ENCODE measurements around the gene SULT2B1.
A peak's percentile ranks its signal among the peaks of the same experiment; 100 is the strongest.

Gene SULT2B1

DNA sequence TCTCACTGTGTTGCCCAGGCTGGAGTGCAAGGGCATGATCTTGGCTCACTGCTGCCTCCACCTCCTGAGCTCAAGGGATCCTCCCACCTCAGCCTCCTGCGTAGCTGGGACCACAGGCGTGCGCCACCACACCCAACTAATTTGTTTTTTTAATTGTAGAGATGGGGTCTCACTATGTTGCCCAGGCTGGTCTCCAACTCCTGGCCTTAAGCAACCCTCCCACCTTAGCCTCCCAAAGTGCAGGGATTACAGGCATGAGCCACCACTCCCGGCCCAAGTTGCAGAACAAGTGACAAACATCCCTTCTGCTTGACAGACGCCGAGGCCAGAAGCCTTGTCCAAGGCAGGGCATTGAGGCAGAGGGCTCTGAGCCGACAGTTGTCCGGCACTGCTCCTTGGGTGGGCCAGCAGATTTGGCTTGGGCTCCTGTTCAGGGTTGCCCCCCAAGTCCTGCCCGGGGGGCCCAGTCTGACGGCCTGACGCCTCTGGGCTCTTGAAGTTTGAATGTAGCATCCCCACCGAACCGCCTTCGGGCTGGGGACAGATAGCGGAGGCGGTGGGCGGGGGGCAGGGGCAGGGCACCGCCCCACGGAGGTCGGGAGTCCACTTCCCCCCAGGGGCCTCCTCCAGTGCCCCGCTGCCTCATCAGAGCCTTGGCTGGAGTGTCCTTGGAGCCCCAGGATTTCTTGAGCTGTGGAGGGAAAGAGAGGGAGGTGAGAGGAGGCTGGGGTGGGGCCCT lies 48.9 kb downstream of the SULT2B1 start:
- DNase-seq: no peak

GRCh38 chr19:48603001-48603400 lies 51.0 kb downstream of the SULT2B1 start:
- no peak for DNase-seq

DNA sequence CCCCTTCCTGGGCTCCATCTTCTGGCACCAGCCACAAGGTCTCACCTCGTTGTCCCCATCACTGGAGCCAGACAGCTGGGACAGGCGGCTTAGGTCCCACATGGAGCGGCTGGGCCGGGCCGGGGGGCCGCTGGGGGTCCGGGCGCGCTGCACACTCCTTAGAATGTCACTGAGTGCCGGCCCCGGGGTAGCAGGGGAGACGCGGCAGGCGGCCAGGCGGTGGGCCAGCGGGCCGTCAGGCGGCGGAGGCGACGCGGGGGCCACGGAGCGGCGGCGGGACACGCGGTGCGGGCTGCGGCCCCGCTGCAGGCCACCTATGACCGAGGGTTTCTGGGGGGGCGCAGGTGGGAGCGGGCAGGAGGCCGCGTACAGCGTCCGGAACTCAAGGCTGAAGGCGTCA lies 51.5 kb downstream of the SULT2B1 start:
- DNase-seq: no peak

DNA sequence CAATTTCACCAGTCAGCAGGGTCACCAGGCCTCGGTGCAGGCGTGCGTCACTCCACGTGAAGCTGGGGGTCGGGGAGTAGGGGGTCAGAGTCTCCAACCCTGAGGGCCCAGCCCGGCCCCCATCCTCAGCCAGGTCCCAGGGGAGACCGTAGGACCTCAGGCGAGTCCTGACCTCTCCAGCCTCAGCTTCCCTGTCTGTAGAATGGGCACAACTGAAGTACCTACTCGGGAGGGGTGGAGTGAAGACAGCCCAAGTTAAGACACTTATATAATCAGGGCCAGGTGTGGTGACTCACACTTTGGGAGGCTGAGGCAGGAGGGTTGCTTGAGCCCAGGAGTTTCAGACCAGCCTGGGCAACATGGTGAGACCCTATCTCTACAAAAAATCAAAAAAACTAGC lies 51.9 kb downstream of the SULT2B1 start:
- no peak for DNase-seq

- DNase-seq: no peak
Measured at GRCh38 chr19:48606463-48607358, 54.7 kb downstream of the SULT2B1 start, which contains the start of gene SPACA4. TSS of gene SPACA4 (plus strand) at chr19:48606742. CDS start at chr19:48606979, 237 bp downstream.

DNA sequence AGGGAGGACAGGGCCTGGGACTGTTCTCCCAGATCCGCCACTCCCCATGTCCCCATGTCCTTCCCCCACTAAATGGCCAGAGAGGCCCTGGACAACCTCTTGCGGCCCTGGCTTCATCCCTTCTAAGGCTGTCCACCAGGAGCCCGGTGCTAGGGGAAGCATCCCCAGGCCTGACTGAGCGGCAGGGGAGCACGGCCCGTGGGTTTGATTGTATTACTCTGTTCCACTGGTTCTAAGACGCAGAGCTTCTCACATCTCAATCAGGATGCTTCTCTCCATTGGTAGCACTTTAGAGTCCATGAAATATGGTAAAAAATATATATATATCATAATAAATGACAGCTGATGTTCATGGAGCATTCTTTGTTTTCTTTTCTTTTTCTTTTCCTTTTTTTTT lies 55.4 kb downstream of the SULT2B1 start:
- DNase-seq: no peak

DNA sequence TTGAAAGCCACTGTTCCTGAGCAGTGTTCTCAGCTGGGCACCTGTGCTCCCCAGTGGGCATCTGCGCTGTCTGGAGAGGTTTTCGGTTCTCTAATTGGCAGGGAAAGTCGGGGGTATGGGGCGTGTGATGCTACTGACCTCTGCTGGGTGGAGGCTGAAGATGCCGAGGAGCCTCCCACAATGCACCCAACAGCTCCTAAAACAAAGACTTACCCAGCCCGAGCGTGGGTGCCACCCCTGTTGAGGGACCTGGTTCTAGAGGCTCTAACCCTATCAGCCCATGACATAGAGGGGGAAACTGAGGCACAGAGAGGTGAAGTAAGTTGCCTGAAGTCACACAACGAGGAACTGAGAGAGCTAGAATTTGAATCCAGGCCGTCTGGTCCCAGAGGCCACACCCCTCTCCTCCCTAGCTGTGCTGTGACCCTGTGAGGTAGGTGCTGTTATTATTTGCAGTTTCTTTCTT lies 56.9 kb downstream of the SULT2B1 start:
- DNase-seq: peak; percentile 42

DNA sequence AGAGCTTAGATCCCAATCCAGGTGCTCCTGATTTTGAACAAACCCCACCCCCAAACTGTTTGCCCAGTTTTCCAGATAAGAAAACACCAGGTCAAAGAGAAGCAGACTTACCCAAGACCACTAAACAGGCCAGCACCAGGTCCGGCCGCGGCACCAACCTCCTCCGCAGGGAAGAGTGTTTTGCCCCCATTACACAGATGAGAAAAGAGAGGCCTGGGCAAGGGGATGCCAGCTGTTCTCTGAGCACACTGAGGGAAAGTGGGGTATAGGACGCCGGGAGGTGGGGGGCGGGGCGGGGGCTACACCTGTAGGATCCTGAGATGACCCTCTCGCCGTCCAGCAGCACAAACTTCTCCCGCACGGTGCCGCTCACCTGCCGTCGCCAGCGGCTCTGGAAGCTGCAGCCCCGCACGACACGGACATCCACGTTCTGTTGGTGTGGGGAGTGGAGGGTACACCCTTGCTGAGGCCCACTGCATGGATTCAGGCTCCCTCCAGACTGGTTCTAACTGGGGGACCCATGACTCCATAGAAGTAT lies 57.7 kb downstream of the SULT2B1 start:
- no peak for DNase-seq

DNA sequence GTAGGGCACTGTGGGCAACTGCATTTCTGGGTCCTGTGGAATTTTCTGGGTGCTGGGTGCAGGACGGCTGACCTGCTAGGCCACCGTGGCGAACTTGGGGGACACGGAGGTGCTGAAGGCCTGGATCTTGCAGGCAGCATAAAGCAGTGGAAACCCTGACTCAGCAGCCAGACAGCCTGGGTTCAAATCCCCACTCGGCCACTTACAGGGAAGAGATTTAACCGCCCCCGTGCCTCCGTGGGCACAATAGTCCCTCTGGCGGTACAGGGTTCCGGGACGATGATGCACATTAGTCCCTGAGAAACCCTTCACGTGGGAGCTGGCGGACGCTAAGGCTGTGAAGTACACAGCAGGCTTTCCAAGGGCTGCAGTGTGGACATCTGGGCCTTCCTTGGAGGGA lies 59.9 kb downstream of the SULT2B1 start:
- DNase-seq: no peak

DNA sequence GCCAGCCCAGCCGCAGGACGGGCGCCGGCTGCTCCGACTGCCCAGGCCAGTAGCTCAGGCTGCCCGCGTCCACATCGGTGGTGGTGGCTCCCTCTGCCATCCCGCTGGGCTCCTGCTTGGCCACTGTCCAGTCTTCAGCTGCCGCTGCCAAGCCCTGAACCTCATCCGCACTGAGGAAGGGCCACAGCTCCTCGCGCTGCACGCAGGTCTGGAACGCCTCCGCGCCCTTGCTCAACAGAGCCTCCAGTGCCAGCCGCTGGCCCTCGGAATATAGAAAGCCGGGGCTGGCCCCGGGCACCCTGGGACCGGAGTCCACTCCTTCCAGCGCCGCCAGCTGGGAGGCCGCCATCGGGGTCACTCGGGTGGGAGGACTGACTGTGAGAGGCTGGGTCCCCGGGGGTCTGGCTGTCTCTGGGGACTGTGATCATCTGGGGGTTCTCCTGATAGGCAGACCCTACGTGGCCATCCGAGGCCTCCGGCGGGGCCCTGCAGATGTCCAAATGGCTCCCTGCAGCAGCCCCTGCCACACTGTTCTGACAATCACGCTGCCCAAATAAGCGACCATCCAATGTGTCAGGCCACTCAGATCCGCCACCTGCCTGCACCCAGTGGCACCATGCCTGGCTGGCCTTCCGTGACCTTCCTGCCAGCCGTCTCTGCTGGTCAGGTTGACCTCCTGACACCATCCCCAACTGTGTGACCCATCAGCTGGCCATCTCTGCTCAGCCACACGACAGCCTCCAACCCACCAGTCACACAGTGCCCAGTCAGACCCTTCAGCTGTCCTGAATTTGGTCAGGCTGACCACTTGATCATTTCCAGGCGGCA lies 61.3 kb downstream of the SULT2B1 start:
- DNase-seq: no peak

DNA sequence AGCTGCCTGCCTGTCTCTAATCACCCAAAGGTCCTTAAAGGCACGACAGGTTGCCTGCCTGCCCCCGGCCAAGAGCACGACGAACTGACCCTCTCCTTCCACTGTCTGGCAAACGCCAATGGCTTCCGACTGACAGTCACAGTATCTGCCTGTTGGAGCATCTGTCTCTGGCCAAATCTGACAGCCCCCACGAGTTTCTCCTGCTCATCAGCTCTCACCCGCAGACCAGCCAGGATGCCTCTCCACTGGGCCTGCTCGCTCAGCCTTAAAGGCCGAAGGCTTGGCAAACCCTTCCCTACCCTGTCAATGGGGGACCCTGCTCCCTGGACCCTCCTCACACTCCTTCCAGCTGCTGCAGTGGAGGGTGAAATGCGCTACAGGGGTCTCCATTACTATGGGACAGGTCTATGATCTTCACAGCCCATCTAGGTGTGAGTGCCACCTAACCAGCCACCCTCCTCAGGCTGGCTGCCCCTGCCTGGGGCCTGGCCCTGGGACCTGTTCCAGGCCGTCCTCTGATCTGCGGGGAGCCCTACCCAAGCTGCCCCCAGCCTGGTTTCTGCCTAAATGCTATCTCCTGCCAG lies 62.0 kb downstream of the SULT2B1 start:
- DNase-seq: no peak

- no peak for DNase-seq
Measured at GRCh38 chr19:48614436-48615230, 62.7 kb downstream of the SULT2B1 start, which contains the start of gene FAM83E. TSS of gene FAM83E (minus strand) at chr19:48615076. CDS start at chr19:48613372, 1,704 bp downstream.

DNA sequence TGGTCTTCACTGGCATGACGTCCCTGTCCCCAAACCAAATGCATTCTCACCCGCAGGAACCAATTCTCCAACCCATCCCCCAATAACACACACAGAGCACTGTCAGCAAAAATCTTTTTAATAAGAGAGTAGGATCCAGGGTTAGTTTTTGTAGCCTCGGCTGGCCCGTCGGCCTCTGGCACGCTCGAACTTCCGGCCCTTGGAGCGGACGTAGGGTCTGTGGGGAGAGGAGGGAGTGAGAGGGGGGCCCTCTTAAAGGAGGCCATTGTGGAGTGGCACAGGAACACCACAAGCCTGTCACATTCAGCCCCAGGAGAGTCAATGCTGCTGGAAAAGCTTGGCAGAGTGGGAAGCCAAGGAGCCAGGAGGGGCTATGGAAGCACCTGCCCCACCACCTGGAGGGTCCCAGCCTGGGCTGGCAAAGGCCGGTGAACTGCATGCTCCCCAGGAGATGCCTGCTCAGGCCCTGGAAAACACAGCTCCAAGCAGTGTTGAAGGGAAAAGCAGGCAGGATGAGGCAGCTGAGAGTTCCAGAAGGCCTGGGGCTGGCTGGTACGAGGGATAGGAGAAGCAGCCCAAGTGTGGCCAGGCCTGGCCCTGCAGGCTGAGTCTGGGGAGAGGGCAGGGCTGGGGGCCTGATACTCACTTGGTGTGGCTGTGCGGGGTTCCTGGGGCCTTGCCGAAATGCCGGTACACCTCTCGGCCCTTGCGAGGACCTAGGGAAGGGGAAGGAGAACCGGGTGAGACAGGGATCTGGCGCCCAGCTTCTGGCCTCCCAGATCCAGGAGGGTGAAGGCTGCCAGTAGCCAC lies 63.5 kb downstream of the SULT2B1 start:
- DNase-seq: no peak

DNA sequence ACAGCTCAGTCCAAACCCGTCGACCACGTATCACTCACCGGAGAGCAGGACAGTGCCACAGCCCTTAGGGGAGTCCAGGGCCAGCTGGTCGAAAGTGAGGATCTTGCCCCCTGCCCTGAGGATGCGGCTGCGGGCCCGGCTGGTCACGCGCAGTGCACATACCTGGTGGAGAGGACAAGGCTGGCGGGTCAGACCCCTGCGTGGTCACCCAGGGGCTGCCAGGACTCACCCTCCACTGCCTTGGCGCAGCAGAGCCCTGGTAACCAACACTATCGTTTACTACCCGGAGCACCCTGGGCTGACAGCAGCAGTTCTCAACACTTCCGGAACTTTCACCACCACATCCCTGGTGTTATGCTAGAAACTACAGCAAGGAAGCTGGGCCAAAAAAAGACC lies 64.1 kb downstream of the SULT2B1 start:
- DNase-seq: no peak

- DNase-seq: no peak
Measured at GRCh38 chr19:48616491-48617056, 64.6 kb downstream of the SULT2B1 start.

DNA sequence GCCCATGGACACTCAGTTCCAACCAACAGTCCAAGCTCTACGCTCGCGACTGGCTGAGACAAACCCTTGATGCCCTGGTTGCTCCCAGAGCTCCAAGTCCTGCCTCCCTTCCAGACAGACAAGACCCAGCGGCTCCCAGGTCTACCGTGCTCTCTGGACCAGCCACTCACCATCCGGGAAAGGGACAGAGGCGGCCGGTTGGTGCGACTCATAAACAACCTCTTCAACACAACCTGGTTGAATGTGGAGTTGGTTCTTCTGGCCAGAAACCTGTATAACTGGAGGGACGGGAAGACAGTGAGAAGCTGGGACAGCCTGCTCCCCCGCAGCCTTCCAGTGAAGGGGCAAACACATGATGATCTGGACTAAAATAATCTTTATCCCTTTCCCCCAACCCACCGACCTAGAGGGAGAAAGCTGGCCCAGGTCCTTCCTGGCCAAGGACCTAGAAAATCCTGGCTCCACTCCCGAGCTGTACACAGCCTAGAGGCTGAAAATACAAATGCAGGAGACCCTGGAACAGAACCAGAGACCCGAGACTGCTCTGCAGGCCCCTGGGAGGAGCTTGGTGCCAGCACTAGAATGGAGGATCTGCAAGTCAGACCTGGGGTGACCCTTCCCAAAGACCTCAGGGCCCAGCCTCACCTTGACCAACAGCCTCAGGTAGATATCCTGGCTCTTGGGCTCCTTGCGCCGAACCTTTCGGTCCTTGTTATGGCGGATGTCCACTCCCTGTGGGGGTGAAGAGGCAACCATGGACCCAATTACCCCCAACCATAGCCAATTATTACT lies 65.4 kb downstream of the SULT2B1 start:
- DNase-seq: no peak

DNA sequence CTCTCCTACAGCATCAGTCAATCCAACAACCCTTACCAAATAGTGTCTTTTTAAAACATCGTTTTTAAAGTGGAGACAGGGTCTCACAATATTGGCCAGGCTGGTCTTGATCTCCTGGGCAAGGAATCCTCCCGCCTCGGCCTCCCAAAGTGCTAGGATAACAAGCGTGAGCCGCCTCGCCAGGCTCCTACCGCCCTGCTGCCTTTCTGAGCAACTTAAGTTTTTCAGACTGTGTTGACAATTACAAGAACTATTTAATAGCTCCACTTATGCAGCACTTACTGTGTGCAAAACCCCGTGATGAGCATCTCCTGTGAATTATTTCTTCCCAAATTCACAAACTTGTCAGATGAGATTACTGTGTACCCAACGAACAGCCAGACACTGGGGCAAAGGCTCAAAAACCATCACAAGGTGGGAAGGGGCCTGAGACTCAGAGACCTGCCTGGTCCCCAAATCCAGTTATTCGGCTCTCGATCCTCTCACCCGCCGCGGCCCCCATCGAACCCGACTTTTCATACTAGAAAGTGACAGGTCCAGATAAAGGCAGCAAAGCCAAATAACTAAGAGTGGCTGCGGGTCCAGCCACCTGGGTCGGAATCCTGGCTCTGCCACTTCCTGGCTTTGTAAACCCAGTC lies 66.4 kb downstream of the SULT2B1 start:
- DNase-seq: no peak

- DNase-seq: peak; percentile 100
Measured at GRCh38 chr19:48618916-48619691, 67.1 kb downstream of the SULT2B1 start, which contains the start of the genes RPL18 and SPHK2. TSS of gene RPL18 (minus strand) at chr19:48619178. CDS start at chr19:48619143, 35 bp downstream. TSS of gene SPHK2 (plus strand) at chr19:48619506. CDS start at chr19:48620515, 1,009 bp downstream.
